ENCODE measurements around the gene KCNAB2.

Gene KCNAB2

DNA sequence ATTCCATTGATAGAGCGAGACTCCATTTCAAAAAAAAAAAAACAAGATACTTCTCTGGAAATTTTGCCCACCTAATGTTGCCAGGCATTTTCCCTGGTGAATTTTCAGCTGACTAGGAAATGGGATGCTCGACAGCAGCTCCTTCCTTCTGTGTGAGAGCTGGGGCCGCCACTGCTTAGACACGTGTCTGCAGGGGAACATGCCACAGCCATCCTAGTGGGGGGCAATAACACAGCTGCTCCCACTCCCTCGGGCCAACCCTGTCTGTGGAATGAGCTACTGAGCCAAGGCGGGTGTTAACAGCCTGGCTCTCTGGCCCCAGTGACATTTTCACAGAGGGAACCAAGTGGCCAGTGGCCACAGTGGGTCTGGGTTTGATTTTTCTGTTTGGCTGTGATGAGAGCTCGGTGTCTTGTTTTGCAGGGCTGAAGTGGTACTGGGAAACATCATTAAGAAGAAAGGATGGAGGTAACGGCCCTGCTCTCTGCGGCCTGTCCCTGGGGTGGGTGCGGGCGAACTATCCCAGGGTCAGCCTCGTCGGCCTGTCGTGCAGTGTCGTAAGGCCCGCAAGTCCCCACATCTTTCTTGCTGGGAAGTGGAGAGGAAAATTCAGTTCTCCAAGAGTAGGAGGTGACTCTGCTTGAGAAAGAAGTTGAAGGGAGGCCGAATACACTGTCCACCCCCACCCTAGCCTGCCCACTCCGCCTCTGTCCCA, 39.2 kb downstream of the KCNAB2 start:
- FAIRE-seq, result no peak

DNA sequence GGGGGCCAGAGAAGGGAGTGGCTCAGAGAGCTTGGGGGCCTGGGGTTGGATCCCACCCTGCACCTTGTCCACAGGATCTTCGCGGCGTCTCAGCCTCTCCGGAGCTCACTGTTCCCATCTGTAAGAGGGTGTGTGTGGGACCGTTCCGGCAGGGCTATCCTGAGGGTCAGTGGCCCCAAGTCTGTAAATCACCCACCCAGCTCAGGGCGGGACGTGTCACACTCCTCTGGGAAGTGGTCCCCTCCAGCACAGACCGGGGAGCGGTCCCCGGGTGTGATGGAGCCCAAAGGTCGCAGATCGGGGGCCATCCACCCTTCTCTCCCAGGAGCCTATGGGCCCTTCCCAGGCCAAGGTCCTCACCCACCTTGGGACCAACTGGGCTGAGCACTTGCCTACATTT, 40.0 kb downstream of the KCNAB2 start:
- no peak for FAIRE-seq

DNA sequence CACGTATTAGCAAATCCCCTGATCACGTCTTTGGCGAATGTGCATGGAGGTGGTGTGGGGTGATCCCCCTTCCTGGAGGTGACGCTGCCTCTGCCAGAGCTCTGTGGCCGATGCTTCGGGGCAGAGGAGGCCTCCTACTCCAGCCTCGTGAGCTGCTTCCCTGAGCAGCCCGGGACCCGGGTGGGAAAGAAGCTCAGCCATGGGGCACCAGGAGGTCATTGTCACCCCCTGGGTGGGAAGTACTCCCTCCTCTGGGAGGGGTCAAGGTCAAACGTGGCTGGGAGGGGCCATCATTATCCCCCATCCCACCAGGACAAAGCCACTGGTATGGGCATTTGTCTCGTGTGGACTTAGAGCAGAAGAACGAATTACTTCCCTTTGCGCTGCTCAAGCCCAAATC, 40.7 kb downstream of the KCNAB2 start:
- FAIRE-seq, result no peak

DNA sequence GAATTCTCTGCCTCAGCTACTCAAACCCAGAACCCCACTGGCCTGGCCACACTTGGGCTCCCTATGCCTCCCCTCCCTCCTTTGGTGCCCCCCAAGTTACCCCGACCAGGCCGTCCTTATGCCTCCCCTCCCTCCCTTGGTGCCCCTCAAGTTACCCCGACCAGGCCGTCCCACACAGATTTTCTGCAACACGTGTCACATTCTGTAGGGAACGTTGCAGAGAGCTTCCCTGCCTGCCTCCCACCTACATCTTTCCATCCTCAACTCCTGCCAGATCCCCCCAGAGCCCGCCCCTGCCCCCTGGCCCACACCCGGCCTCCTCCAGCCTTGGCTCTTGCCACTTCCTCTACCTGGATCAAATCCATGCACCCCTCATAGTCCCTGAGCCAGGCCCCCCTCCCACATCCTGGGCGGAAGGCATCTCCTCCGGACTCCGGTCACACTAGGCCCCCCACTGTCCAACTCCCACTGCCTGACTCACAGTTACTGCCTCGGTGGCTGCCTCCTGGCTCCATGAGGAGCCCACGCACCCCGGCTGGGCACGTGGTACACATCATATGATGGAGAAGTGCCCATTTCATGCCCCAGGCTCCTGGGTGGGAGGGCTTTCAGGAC, 41.2 kb downstream of the KCNAB2 start:
- no peak for FAIRE-seq

DNA sequence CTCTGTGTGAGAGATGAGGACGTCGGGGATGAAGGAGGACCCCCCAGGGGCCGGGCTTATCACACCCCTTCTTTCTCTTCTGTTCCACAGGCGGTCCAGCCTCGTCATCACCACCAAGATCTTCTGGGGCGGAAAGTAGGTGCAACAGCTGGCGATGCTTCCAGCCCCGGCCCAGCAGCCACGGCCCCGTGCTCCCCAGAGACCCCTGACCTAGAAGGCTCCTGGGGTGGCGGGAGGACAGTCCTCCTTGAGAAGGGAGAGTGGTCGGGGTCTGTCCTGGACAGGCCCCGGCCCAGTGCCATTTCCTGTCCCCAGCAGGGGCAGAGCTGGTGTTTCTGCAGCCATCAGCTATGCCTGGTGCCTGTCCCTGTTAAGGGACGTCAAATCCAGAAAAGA, 41.7 kb downstream of the KCNAB2 start:
- no peak for FAIRE-seq

DNA sequence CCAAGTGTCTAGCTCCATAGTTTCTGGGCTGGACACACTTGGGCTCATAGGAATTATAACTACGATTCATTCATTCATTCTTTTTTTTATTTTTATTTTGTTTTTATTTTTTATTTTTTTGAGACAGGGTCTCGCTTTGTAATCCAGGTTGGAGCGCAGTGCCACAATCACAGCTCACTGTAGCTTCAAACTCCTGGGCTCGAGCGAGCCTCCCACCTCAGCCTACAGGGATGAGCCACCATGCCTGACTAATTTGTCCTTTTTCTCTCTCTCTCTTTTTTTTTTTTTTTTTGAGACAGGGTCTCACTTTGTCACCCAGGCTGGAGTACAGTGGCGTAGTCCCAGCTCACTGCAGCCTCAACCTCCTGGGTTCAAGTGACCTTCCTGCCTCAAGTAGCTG, 42.3 kb downstream of the KCNAB2 start:
- FAIRE-seq, result no peak

DNA sequence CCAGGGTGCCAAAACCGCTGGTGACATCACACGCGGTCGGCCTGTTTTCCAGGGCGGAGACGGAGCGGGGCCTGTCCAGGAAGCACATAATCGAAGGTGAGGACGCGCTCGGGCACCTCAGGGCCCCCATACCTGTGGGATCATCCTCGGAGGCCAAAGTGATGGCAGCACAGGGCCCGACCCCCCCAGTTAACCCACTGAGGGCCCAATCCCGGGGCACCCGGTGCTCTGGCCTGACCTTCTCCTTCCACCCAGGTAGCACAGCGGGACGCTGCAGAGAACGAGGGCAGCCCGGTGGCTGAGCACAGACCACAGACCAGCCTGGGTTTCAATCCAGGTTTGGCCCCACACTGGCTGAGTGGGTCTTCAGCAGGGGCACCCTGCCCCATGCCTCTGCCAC, 43.3 kb downstream of the KCNAB2 start:
- FAIRE-seq, result no peak

DNA sequence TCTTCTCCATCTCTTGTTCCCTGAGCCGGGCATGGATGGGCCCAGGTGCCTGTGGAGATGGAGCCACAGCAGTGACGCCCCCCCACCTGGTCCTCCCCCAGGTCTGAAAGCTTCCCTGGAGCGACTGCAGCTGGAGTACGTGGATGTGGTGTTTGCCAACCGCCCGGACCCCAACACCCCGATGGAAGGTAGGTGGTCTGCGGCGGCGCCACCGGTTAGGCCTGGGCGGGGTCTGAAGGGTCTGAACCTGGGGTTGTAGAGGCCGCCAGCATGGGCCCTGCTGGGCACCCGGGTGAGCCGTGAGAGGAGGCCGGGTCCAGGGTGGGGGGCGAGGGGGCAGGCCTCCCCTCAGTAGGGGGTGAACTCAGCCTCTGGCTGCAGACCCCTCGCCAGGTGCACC, 44.6 kb downstream of the KCNAB2 start:
- no peak for FAIRE-seq

DNA sequence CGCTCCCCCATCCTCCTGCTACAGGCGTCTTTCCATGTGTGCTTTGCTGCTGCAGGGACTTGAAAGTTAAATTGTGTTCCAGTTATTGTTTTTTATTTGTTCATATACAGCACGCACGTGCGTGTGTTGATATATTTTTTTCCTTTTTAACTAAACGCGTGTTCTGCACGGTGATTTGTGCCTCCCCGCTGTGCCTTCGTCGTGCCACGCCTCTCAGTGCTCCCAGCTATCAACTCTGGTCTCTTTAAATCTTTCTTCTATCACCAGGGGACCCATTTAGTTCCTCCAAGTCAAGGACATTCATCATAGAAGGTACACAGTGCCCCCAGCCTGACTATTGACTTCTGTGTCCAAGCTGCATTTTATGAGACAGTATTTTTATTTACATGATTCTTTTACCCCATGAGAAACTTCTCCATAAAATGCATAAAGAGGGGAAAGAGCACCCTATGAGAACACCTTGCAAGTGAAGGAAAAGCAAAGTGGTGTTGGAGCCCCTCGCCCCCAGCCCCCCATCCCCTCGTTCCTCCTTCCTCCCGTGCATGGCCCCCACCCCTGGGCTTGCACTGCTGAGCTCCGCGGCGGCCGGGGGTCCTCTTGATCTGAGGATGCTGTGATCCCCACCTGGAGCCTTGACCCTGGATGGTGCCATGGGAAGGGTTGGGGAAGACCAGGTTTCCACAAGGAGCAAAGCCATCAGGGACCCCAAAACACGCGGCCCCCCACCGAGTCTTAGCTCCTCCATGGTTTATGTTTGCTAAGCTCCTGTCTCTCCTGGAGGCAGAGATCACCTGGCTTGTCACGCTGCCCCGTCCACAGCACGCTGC, 45.5 kb downstream of the KCNAB2 start:
- no peak for FAIRE-seq

DNA sequence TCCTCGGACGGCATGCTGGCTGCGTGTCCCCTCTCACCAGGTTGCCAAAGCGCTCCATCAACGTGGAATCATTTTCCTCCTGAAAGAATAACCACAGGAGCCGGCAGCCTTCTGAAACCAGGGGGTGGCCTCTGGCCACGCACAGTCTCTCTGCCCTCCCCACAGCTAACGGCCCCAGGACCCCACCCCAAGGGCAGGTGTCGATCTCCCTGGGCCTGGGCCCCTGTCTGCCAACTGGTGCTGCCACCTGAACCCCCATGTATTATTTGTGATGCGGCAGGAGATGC, 46.1 kb downstream of the KCNAB2 start:
- no peak for FAIRE-seq

DNA sequence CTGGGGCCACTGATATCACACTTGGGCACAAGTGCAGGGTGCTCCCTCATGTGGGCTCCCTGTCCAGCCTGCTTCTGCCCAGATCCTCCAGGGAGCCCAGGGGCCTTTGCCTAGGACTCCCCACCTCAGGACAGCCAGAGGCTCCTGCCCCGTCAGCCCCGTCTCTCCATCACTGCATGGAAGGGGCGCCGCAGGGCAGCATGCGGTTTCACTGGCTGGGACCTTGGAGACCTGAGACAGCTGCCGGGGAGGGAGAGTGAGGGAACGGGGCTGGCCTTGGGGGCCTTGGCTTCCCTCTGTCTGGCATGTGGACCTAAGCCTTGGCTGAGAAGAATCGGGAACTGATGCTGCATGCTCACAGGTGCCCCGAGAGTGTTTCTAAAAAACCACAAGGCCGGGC, 46.5 kb downstream of the KCNAB2 start:
- FAIRE-seq, result no peak

DNA sequence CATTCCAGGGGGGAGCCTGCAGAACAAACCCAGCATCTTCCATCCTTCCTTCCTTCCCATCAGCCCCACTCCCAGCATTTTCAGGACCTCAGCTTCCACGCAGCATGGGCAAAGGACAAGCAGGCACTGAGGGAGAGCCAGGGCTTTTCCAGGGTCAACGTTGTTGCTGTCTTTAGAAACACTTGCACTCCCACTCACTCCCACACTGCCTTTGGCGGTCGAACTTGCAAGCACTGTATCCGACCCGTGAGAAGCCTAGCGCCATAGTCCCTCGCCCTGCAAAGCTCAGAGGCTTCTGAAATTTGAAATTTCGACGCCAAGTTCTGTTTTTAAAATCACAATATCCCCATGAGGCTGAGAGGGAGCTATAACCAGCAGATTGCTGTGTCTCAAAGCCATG, 47.4 kb downstream of the KCNAB2 start:
- no peak for FAIRE-seq

DNA sequence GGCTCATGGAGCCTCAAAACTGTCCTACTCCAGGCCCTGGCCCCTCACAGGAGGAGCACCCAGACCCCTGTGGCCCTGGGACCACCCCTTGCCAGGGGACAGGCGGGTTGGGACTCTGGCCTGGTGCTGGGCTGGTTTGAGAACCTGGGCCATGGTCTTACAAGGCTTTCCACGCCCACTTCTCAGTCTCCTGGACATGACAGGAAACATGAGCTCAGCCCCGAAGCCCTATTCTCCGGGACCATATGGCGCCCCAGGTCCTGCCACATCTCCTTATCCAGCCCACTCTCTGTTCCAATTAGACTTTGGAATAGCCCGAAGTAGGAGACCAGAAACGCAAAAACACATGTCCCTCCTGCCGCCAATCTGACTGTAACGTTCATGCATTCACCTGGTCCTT, 47.9 kb downstream of the KCNAB2 start:
- no peak for FAIRE-seq

DNA sequence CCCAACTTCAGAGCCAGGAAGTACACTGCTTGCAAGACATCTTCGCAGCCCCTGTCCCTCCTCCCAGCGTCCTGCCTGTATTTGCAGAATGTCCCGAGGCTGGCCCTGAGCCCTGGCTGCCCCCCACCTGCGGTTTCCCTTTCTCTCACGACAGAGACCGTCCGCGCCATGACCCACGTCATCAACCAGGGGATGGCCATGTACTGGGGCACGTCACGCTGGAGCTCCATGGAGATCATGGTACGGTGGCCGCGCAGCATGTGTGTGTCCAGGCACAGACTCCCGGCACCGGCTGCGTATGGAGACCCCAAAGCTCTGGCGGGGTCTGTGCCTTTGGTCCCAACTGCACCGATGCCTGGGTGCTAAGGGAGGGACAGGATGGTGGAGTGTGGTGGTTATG, 48.6 kb downstream of the KCNAB2 start:
- FAIRE-seq, result no peak

DNA sequence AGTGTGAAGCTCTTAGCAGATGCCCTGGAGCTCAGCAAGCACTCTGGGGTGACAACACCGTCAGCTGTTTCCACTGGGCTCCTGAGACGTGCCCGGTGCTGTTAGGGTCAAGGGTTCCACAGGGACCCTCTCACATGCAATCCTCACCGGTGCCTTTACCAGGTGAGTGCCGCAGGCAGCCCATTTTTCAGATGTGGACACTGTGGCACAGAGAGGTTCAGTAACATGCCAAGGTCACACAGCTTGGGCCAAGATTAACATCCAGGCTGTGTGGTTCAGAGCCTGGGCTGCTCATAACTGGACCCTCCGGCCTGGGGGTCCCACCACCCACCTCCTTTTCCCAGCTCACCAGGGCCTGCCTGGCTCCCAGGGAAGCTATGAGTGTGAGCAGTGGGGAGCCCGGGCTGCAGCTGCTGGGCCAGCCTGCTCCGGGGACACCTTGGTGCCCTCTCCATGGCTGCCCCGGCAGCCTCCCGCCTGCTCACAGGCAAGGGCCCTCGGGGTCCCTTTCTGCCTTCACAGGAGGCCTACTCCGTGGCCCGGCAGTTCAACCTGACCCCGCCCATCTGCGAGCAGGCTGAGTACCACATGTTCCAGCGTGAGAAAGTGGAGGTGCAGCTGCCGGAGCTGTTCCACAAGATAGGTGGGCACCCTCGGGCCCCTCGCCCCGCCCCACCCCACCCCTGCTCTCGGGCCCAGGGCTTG, 49.3 kb downstream of the KCNAB2 start:
- no peak for FAIRE-seq

DNA sequence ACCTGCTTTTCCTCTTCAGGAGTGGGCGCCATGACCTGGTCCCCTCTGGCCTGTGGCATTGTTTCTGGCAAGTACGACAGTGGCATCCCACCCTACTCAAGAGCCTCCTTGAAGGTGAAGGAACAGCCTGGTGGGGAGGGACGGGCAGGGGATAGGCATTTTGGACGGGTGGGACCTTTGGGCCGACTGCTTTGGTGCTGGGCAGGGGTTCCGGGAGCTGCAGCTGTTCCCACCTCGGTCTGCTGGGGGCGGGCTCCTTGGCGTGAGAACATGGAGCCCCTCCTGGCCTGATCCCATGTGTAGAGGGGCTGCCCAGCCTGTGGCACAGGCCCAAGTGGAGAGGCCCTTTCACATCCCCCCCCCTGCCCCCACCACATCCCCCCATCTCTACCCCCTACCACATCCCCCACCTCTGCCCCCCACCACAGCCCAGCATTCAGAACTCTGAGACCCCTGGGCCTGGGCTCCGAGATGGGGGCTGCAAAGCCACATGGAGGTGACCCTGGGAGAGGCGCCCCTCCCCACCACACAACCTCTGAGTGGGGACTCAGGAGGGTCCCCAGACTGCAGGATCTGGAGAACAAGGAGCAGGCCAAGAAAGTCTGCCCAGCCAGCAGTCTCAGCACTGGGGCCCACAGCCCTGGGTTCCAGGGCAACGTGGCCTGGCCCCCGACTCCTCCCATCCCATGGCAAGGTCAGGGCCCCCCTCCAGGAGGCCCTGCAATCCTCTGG, 50.0 kb downstream of the KCNAB2 start:
- FAIRE-seq, result no peak

DNA sequence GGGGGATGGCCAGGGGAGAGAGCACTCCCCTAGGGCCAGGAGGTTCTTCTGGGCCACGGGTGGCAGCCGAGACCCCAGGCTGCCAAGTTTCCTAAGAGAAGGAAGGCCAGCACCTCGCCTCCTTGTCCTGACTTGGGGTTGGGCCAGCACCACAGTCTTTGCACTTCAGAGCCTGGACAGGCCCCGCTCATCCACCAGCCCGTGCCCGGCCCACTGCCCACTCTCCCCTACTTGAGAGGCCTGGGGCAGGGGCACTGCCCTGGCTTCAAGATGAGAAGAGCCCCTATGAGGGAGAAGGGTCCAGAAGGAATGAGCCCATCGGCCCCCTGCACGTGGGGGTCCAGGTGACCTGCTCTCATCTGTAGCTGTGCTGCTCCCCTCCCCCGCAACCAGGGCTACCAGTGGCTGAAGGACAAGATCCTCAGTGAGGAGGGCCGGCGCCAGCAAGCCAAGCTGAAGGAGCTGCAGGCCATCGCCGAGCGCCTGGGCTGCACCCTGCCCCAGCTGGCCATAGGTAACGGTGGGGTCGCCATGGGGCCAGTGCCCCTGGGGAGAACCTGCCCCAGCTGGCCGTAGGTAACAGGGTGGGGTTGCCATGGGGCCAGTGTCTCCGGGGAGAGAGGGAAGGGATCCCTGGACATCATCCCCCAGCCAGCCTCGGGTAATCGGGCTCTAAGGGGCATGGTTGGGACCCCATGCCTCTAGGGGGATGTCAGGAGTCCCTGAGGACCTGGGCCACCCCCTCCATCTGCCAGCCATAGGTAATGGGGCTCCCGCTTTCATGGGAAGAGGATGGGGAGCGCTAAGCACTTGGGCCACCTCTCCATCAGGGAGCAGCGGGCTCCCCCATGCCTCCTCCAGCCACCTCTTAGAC, 50.8 kb downstream of the KCNAB2 start:
- no peak for FAIRE-seq

DNA sequence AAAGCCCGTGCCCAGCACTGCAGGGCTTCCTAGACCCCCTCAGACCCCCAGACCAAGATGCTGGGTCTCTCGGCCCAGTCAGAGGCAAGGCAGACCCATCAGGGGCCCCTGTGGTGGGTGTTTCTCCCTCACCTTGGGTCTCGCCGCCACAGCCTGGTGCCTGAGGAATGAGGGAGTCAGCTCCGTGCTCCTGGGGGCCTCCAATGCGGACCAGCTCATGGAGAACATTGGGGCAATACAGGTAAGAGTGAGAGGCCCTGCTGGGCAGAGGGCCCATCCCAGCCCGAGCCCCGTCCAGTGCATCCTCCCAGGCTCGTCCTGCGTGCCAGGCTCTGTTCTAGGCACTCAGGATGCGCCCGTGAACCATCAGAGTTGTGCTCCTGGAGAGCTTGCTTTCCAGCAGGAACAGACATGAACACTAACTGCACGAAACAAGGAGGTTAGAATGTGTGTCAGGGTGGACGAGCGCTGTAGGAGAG, 51.5 kb downstream of the KCNAB2 start:
- FAIRE-seq, result no peak

DNA sequence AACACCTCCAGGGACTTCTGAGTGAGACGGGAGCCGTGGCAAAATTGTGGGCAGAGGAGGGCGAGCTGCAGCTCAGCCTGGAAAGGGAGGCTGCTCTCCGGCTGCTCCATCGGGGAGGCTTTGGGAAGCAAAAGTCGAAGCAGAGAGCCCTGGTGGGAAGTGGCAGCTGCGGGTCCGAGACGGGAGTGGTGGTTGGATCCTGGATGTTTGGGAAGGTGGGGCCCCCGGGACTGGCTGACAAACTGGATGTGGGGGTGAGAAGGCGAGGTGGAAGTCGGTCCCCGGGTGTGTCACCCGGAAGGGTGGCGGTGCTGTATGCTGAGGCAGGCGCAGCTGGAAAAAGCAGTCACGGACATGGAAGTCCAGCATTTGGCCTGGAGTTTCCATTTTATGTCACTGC, 52.1 kb downstream of the KCNAB2 start:
- FAIRE-seq, result no peak

DNA sequence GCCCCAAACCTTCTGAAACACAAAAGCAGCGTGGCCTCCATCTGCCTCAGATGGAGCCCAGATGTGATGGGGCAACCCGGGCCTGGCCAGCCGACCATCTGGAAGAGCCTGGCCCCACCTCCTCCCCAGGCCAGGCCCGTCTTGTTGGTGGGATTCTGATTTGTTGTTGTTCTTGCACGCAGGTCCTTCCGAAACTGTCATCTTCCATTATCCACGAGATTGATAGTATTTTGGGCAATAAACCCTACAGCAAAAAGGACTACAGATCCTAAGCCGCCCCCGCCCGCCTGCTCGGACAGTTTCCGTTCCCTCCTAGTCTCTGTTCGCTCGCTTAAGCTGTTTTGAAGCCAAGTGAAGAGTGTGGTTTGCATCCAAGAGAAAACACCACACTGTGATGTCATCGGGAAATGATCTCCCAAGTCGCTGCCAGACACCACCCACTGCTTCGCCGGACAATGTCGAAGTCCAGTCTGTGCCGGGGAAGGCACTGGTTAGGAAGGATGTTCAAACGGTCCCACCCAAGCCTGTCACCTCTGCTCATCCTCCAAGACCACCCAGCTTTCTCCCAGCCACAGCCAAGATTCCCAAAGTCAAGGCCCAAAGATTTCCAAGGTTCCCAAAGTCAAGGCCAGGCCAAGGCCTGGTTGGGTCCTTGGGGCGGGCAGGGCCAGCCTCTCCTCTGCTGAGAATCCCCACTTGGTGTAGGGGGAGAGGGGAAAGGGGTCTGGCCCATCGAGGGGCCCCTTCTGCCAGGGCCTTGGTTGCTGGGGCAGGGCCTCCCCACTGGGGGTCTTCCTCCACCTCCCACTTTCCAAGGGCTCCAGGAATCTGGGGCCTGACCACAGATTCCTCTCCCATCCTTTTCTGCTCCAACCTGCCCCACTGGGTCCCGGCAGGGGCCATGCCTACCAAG, 52.9 kb downstream of the KCNAB2 start:
- FAIRE-seq, result no peak

DNA sequence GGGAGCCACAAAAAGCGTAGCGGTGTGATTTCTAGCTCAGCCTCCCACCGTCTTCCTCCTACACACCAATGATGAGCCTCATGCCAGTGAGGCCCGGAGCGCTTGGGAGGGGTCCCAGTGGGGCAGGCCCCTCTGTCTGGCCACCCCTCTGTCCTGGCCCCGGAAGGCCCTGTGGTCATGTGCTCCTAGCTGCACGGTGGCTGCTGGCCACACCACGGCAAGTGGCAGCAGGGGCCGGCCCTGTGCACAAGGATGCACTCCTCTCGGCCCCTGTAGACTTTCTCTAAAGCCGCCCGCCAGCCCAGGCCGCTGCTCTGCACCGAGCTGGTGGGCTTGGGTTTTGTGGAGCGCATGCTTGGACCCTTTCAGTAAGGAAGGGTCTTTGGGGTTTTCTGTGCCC, 53.6 kb downstream of the KCNAB2 start:
- FAIRE-seq, result no peak
